B cell (primary cell): ENCODE results near the gene HBQ1. TPM values are rescaled to one million over a fixed set of nuclear protein-coding genes. Genes with fewer than 3 reads are reported as not detected.
"Not testable (repeated sequence)": the region's sequence is repeated elsewhere in the genome, so short reads cannot be mapped to it uniquely, and the experiment has no call there.

ENCODE experiments used
- ATAC-seq: fragments of 200-7000 bp; cut with Tn5 transposase; one replicate; pipeline ENCODE4 v1.10.0; 2021; ENCODE audit warnings: low read depth, mild to moderate bottlenecking, moderate number of reproducible peaks, moderate library complexity
- CTCF ChIA-PET: fragments of 350-600 bp; sonication (Branson Sonifier 250); formaldehyde crosslinking; loops from one replicate; lab custom pipeline; 2021; ENCODE audit warnings: antibody characterized with exemption, inconsistent platforms; lab: Charles Lee
- POLR2A ChIA-PET: fragments of 350-600 bp; sonication (Branson Sonifier 250); formaldehyde crosslinking; loops from one replicate; lab custom pipeline; 2021; ENCODE audit warnings: antibody characterized with exemption; lab: Charles Lee
- DNase-seq: peaks from one replicate; pipeline ENCODE4 v3.0.0; 2013
- H2AFZ ChIP-seq: 2 replicates; pipeline ENCODE4 v1.6.1; 2012; ENCODE audit warnings: mild to moderate bottlenecking, low read depth, low read length; ENCODE audit not compliant: insufficient read depth, poor library complexity, severe bottlenecking
- H3K27ac ChIP-seq, 2 donors: 1 replicate in 1 of 2; 2 replicates in 1 of 2; pipeline ENCODE4 v1.5.1; 2012 to 2013; ENCODE audit warnings: low read length in 2 of 2, mild to moderate bottlenecking in 2 of 2, moderate library complexity in 1 of 2
- H3K27me3 ChIP-seq, 4 experiments: fragments of 200-600 bp in 1 of 4; sonication (generic) in 1 of 4; replicated peaks in 1 of 4; 1 replicate in 2 of 4; 2 replicates in 2 of 4; pipeline versions ENCODE4 v1.6.1 to v1.7.0; 2013 to 2016; ENCODE audit warnings: low read length in 3 of 4, mild to moderate bottlenecking in 2 of 4, mixed read lengths in 1 of 4, moderate library complexity in 1 of 4; ENCODE audit not compliant: insufficient read depth in 4 of 4, control insufficient read depth in 3 of 4; ENCODE audit errors: control extremely low read depth in 1 of 4
- H3K36me3 ChIP-seq, 2 experiments: replicated peaks in 1 of 2; 1 replicate in 1 of 2; 2 replicates in 1 of 2; pipeline versions ENCODE4 v1.6.1 to v1.7.1; 2013; ENCODE audit warnings: low read length in 1 of 2; ENCODE audit not compliant: insufficient read depth in 2 of 2, control insufficient read depth in 1 of 2; ENCODE audit errors: control extremely low read depth in 1 of 2, extremely low read depth in 1 of 2
- H3K4me1 ChIP-seq, 2 donors: fragments of 200-600 bp in 1 of 2; sonication (generic) in 1 of 2; 1 replicate in 1 of 2; 2 replicates in 1 of 2; pipeline versions ENCODE4 v1.5.1 to v1.6.1; 2013 to 2017; ENCODE audit warnings: low read length in 2 of 2; ENCODE audit not compliant: control insufficient read depth in 2 of 2, insufficient read depth in 2 of 2
- H3K4me2 ChIP-seq: replicated peaks from 2 replicates; pipeline ENCODE3; 2012; ENCODE audit warnings: mild to moderate bottlenecking, low read depth, low read length; ENCODE audit not compliant: poor library complexity, severe bottlenecking
- H3K4me3 ChIP-seq, 5 experiments: fragments of 200-600 bp in 1 of 5; sonication (generic) in 1 of 5; 1 replicate in 3 of 5; 2 replicates in 2 of 5; pipeline versions ENCODE4 v1.5.1 to v1.7.0; 2011 to 2016; ENCODE audit warnings: low read length in 4 of 5, mild to moderate bottlenecking in 4 of 5, low read depth in 2 of 5, control low read depth in 1 of 5, moderate library complexity in 1 of 5; ENCODE audit not compliant: insufficient read depth in 1 of 5; ENCODE audit errors: control extremely low read depth in 1 of 5, extremely low read depth in 1 of 5
- H3K79me2 ChIP-seq: fragments of 200-600 bp; sonication (generic); one replicate; pipeline ENCODE4 v1.6.0; 2016; ENCODE audit warnings: low read length; ENCODE audit not compliant: control insufficient read depth, insufficient read depth
- H3K9ac ChIP-seq: fragments of 200-600 bp; sonication (generic); 2 replicates; pipeline ENCODE4 v1.6.1; 2017; ENCODE audit warnings: mild to moderate bottlenecking, low read length, moderate library complexity
- H3K9me3 ChIP-seq, 3 donors: one replicate each; pipeline versions ENCODE4 v1.6.1 to v1.7.1; 2013; ENCODE audit warnings: low read length in 2 of 3; ENCODE audit not compliant: control insufficient read depth in 2 of 3, insufficient read depth in 1 of 3; ENCODE audit errors: control extremely low read depth in 1 of 3
- H4K20me1 ChIP-seq: 2 replicates; pipeline ENCODE4 v1.6.0; 2012; ENCODE audit warnings: mild to moderate bottlenecking, low read length; ENCODE audit not compliant: insufficient read depth, control insufficient read depth, poor library complexity, severe bottlenecking
- H3K27ac Mint-ChIP-seq: one replicate; pipeline ENCODE4 v1.8.0; 2021; ENCODE audit warnings: mixed read lengths
- H3K27me3 Mint-ChIP-seq: one replicate; pipeline ENCODE4 v1.8.0; 2021; ENCODE audit warnings: mixed read lengths
- H3K4me1 Mint-ChIP-seq: one replicate; pipeline ENCODE4 v1.8.0; 2021; ENCODE audit warnings: mixed read lengths
- H3K4me3 Mint-ChIP-seq: one replicate; pipeline ENCODE4 v1.8.0; 2021; ENCODE audit warnings: mixed read lengths
- H3K9me3 Mint-ChIP-seq: one replicate; pipeline ENCODE4 v1.8.0; 2022; ENCODE audit warnings: mixed read lengths; ENCODE audit not compliant: insufficient read depth
- CTCF ChIP-seq: fragments of 200-600 bp; IDR thresholded peaks from one replicate; pipeline ENCODE4 v1.8.0; 2022; ENCODE audit warnings: antibody characterized with exemption, mild to moderate bottlenecking
- EZH2 ChIP-seq: IDR thresholded peaks from 2 replicates; pipeline ENCODE4 v1.6.1; 2012; ENCODE audit warnings: borderline replicate concordance, low read depth, mild to moderate bottlenecking, moderate library complexity, low read length; ENCODE audit not compliant: insufficient read depth, poor library complexity, severe bottlenecking
- WGBS: methylation state at CpG from one replicate; pipeline ENCODE4 v1.1.5; 2013; ENCODE audit warnings: missing lambda C conversion rate; ENCODE audit not compliant: insufficient coverage; 5-methylcytosine and 5-hydroxymethylcytosine counted together
- intact Hi-C: fragments of 100-400 bp; cut with micrococcal nuclease; formaldehyde crosslinking; loops from one replicate; pipeline ENCODE4 v1.10.0; 2022
- polyA plus RNA-seq: library from polyadenylated mRNA; depleted of rRNA; stranded (reverse); fragments of >200 nt; gene quantifications from 2 replicates; pipeline ENCODE4 v1.2.3, GENCODE V29; 2012
- total RNA-seq, 2 donors: library from RNA; stranded (reverse); fragments of 120-200 nt in 1 of 2; gene quantifications; 1 replicate in 1 of 2; 2 replicates in 1 of 2; pipeline versions ENCODE4 v1.2.3 to v1.2.4, GENCODE V29; 2013 to 2022

HBQ1 gene
- total and polyA plus RNA-seq, 2 donors (not counting 1 experiment from before 2014, with no cell fraction given), result not detected

GRCh38 chr16:160691-161190 lies 19.5 kb upstream of the HBQ1 start:
- POLR2A ChIA-PET, result no interaction called here
- Histone ChIP-seq H3K4me1 (peaks cover 9% of the 10 kb centered on the region in 2 donors), H3K4me2 (no peak overlapping the region), H3K9ac (no peak overlapping the region), H3K36me3 (no peaks in the 10 kb centered on the region), H2AFZ (no peak overlapping the region), H3K27me3 (peaks cover 0 to 31% (median 10%) of the 10 kb centered on the region in 4 experiments), H3K4me3 (no peak overlapping the region), H3K27ac (no peak overlapping the region), H3K79me2 (no peaks in the 10 kb centered on the region), H3K9me3 (peaks cover 0 to 6% (median 0%) of the 10 kb centered on the region in 3 donors), H4K20me1 (no peaks in the 10 kb centered on the region)
- H3K4me1 Mint-ChIP-seq, result peaks cover 9% of the 10 kb centered on the region
- CTCF ChIA-PET, result no interaction called here
- no peaks in the 10 kb centered on the region for H3K9me3 Mint-ChIP-seq
- no peak for DNase-seq
- no peak overlapping the region for H3K4me3 Mint-ChIP-seq
- H3K27ac Mint-ChIP-seq, result no peak overlapping the region
- peaks cover 40% of the 10 kb centered on the region for H3K27me3 Mint-ChIP-seq
- no peak for ATAC-seq
- WGBS, result 68% methylated on average over 15 of the region's 18 CpGs
- TF ChIP-seq CTCF (no peak), EZH2 (no peak)
- intact Hi-C loops, result no loop called here

- peaks cover 0 to 36% (median 16%) of the 10 kb centered on the region in 4 experiments for H3K27me3 ChIP-seq
- no peak overlapping the region for H3K9ac ChIP-seq
- WGBS, result 96% methylated on average over 8 of the region's 13 CpGs
- H3K27ac ChIP-seq, result no peak overlapping the region
- H3K4me2 ChIP-seq, result no peak overlapping the region
- H3K4me1 ChIP-seq, result peaks cover 18 to 23% of the 10 kb centered on the region in 2 donors
- ChIA-PET CTCF (interaction anchor here (0.6 kb wide), 1 partner anchor 27 kb away, joined by 4 read pairs; no protein-coding TSS in a partner anchor), POLR2A (no interaction called here)
- intact Hi-C loops, result loop anchor here (1.0 kb wide), 1 partner anchor 9 kb away; no protein-coding TSS in a partner anchor
- DNase-seq (no peak), ATAC-seq (no peak)
- H3K4me3 ChIP-seq, result no peak overlapping the region
- H4K20me1 ChIP-seq, result no peaks in the 10 kb centered on the region
- peaks cover 0 to 13% (median 0%) of the 10 kb centered on the region in 3 donors for H3K9me3 ChIP-seq
- no peaks in the 10 kb centered on the region for H3K79me2 ChIP-seq
- peak overlapping the region; percentile 1 for H3K4me3 Mint-ChIP-seq
- H2AFZ ChIP-seq, result no peak overlapping the region
- H3K4me1 Mint-ChIP-seq, result peaks cover 15% of the 10 kb centered on the region
- H3K27me3 Mint-ChIP-seq, result peaks cover 45% of the 10 kb centered on the region
- H3K9me3 Mint-ChIP-seq, result no peaks in the 10 kb centered on the region
- no peak overlapping the region for H3K27ac Mint-ChIP-seq
- no peaks in the 10 kb centered on the region for H3K36me3 ChIP-seq
- no peak for TF ChIP-seq EZH2
- no peak for TF ChIP-seq CTCF
These were observed 17.8 kb upstream of the HBQ1 start for GRCh38 chr16:162271-162991.

GRCh38 chr16:163139-163538 lies 17.1 kb upstream of the HBQ1 start:
- peaks cover 15% of the 10 kb centered on the region for H3K4me1 Mint-ChIP-seq
- peaks cover 41% of the 10 kb centered on the region for H3K27me3 Mint-ChIP-seq
- DNase-seq, H3K9ac ChIP-seq, H3K27ac Mint-ChIP-seq, CTCF ChIA-PET, ATAC-seq, H2AFZ ChIP-seq, H3K4me3 Mint-ChIP-seq, H4K20me1 ChIP-seq, H3K4me3 ChIP-seq, POLR2A ChIA-PET, H3K4me2 ChIP-seq, H3K27ac ChIP-seq, H3K79me2 ChIP-seq, H3K36me3 ChIP-seq, intact Hi-C loops, H3K9me3 Mint-ChIP-seq: not testable (repeated sequence)
- 100% methylated on average over 4 of the region's 10 CpGs for WGBS
- peaks cover 18 to 23% of the 10 kb centered on the region in 2 donors for H3K4me1 ChIP-seq
- H3K9me3 ChIP-seq, result peaks cover 0 to 13% (median 0%) of the 10 kb centered on the region in 3 donors
- peaks cover 0 to 44% (median 16%) of the 10 kb centered on the region in 4 experiments for H3K27me3 ChIP-seq
